K562 (cell line): Measurements from ENCODE around the gene HYAL1. TPM values are rescaled to one million over a fixed set of nuclear protein-coding genes. Genes with fewer than 3 reads are reported as not detected.

ENCODE experiments used
- ATAC-seq: fragments of 200-7000 bp; cut with Tn5 transposase; 3 replicates; pipeline ENCODE4 v1.9.1; 2020; ENCODE audit warnings: moderate library complexity
- BruUV-seq: library from RNA; stranded (reverse); fragments of 400-500 nt; replicated peaks from 2 replicates; lab custom pipeline; 2021; lab: Mats Ljungman, UMichigan
- CTCF ChIA-PET: fragments of 300-600 bp; formaldehyde crosslinking; extraction: SDS; loops from one replicate; lab custom pipeline; 2021; ENCODE audit warnings: low intra/inter-chr PET ratio; lab: Yijun Ruan, JAX
- POLR2A ChIA-PET: fragments of 300-600, 350-650 bp; sonication (Branson Sonifier 250); formaldehyde crosslinking; extraction: SDS; loops from one replicate; lab custom pipeline; 2021; ENCODE audit warnings: antibody characterized with exemption, inconsistent platforms; lab: Yijun Ruan, JAX
- DNase-seq, 4 experiments: peaks; one replicate each; pipeline versions ENCODE4 v3.0.0 to v3.0.0-alpha.2; 2011 to 2018; ENCODE audit warnings: low spot score in 3 of 4, mixed read lengths in 3 of 4; ENCODE audit errors: extremely low read depth in 1 of 4
- FAIRE-seq: peaks from 2 replicates; lab custom pipeline; 2011; peaks lifted over from hg19 to GRCh38; lab: Jason Lieb, UNC
- H2AFZ ChIP-seq: 2 replicates; pipeline ENCODE4 v1.6.0; 2011; ENCODE audit warnings: low read depth, low read length, control low read depth, inconsistent platforms
- H3K27ac ChIP-seq: fragments of 200-600 bp; 3 replicates; pipeline ENCODE4 v1.8.0; 2011; ENCODE audit warnings: low read depth, mild to moderate bottlenecking, control low read depth, inconsistent platforms, low read length, moderate library complexity, mixed read lengths; ENCODE audit errors: extremely low read depth
- H3K27me3 ChIP-seq, 2 experiments: fragments of 300-600 bp in 1 of 2; 2 replicates in 1 of 2; 3 replicates in 1 of 2; pipeline versions ENCODE4 v1.6.0 to v1.8.0; 2011; ENCODE audit warnings: inconsistent platforms in 2 of 2, low read length in 2 of 2, mild to moderate bottlenecking in 1 of 2, mixed read lengths in 1 of 2, moderate library complexity in 1 of 2; ENCODE audit not compliant: control insufficient read depth in 2 of 2, insufficient read depth in 2 of 2
- H3K36me3 ChIP-seq: fragments of 300-600 bp; 3 replicates; pipeline ENCODE4 v1.8.0; 2011; ENCODE audit warnings: mild to moderate bottlenecking, low read length, inconsistent platforms; ENCODE audit not compliant: control insufficient read depth, insufficient read depth
- H3K4me1 ChIP-seq, 2 experiments: fragments of 200-600 bp in 1 of 2; replicated peaks in 1 of 2; 2 replicates in 1 of 2; 3 replicates in 1 of 2; pipeline versions ENCODE4 v1.5.1 to v1.8.0; 2011; ENCODE audit warnings: inconsistent platforms in 2 of 2, low read length in 2 of 2, mild to moderate bottlenecking in 1 of 2, mixed read lengths in 1 of 2, moderate library complexity in 1 of 2; ENCODE audit not compliant: control insufficient read depth in 2 of 2, insufficient read depth in 2 of 2
- H3K4me2 ChIP-seq: 2 replicates; pipeline ENCODE4 v1.6.1; 2011; ENCODE audit warnings: low read length, control low read depth, inconsistent platforms, mixed read lengths; ENCODE audit not compliant: insufficient read depth
- H3K4me3 ChIP-seq: fragments of 200-600 bp; sonication (generic), shearing (Covaris generic); 2 replicates; pipeline ENCODE4 v1.5.1; 2016; ENCODE audit warnings: control low read depth, inconsistent platforms
- H3K79me2 ChIP-seq: fragments of 200-600 bp; 3 replicates; pipeline ENCODE4 v1.8.0; 2011; ENCODE audit warnings: low read length, inconsistent platforms; ENCODE audit not compliant: control insufficient read depth, insufficient read depth
- H3K9ac ChIP-seq, 2 experiments: 2 replicates each; pipeline versions ENCODE4 v1.6.0 to v1.6.1; 2011; ENCODE audit warnings: low read depth in 2 of 2, low read length in 2 of 2, control low read depth in 1 of 2, inconsistent platforms in 1 of 2, mild to moderate bottlenecking in 1 of 2, mixed read lengths in 1 of 2; ENCODE audit not compliant: insufficient read depth in 1 of 2
- H3K9me1 ChIP-seq: one replicate; pipeline ENCODE4 v1.6.0; 2011; ENCODE audit warnings: inconsistent platforms, mild to moderate bottlenecking, low read length, moderate library complexity; ENCODE audit not compliant: control insufficient read depth, insufficient read depth
- H3K9me3 ChIP-seq: replicated peaks from 2 replicates; pipeline ENCODE4 v1.5.1; 2011; ENCODE audit warnings: low read depth, low read length, inconsistent platforms; ENCODE audit not compliant: control insufficient read depth, insufficient read depth
- H4K20me1 ChIP-seq: replicated peaks from 2 replicates; pipeline ENCODE4 v1.6.1; 2011; ENCODE audit warnings: low read length, inconsistent platforms, mixed read lengths; ENCODE audit not compliant: control insufficient read depth, insufficient read depth
- KAT8 ChIP-seq: fragments of 450-650 bp; IDR thresholded peaks from 2 replicates; pipeline ENCODE4 v1.6.1; 2016; ENCODE audit warnings: low read depth, mild to moderate bottlenecking
- RNF2 ChIP-seq: sonication (generic); IDR thresholded peaks from 2 replicates; pipeline ENCODE4 v1.6.1; 2016
- SLC30A9 ChIP-seq: fragments of 250-450 bp; sonication (Bioruptor Pico); IDR thresholded peaks from 2 replicates; pipeline ENCODE4 v1.8.0; 2022; ENCODE audit warnings: mild to moderate bottlenecking, moderate library complexity
- TBL1XR1 ChIP-seq, 2 experiments: IDR thresholded peaks; 2 replicates each; pipeline ENCODE4 v1.6.1; 2012; ENCODE audit warnings: improper control_type of control experiment in 2 of 2, low read length in 2 of 2, mild to moderate bottlenecking in 1 of 2
- ZBTB1 ChIP-seq: sonication (generic); formaldehyde crosslinking; IDR thresholded peaks from 2 replicates; pipeline ENCODE4 v1.8.1; 2023; ENCODE audit warnings: missing genetic modification reagents, low read depth, mild to moderate bottlenecking, borderline replicate concordance
- ZNF121 ChIP-seq: sonication (generic); formaldehyde crosslinking; conservative IDR thresholded peaks from 2 replicates; pipeline ENCODE4 v1.8.0; 2022; ENCODE audit warnings: missing genetic modification reagents
- ZNF175 ChIP-seq: fragments of 200-800 bp; sonication (Bioruptor generic); IDR thresholded peaks from 2 replicates; pipeline ENCODE4 v1.6.1; 2016; ENCODE audit warnings: low read depth, mild to moderate bottlenecking, missing genetic modification characterization, missing compliant biosample characterization
- ZNF274 ChIP-seq: IDR thresholded peaks from 2 replicates; pipeline ENCODE4 v1.6.1; 2011; ENCODE audit warnings: low read depth, mild to moderate bottlenecking, low read length, moderate library complexity, borderline replicate concordance
- ZNF76 ChIP-seq: fragments of 250-450 bp; sonication (Bioruptor Pico); IDR thresholded peaks from 2 replicates; pipeline ENCODE4 v1.4.0; 2020; ENCODE audit warnings: mild to moderate bottlenecking, moderate library complexity, borderline replicate concordance
- ZNF764 ChIP-seq: fragments of 250-450 bp; sonication (Bioruptor Pico); IDR thresholded peaks from 2 replicates; pipeline ENCODE4 v1.4.0; 2020; ENCODE audit warnings: low read depth, mild to moderate bottlenecking, moderate library complexity
- WGBS: fragments of 100-300 bp; shearing (Covaris generic); methylation state at CpG from one replicate; pipeline ENCODE4 v1.1.6; 2016; ENCODE audit warnings: low coverage, mixed read lengths; ENCODE audit not compliant: insufficient coverage; ENCODE audit errors: missing lambda C conversion rate; 5-methylcytosine and 5-hydroxymethylcytosine counted together
- in situ Hi-C: fragments of 300-500 bp; cut with MboI; formaldehyde crosslinking; loops from 4 replicates; pipeline ENCODE4 v1.15.0; 2018; ENCODE audit warnings: inconsistent platforms, mixed read lengths
- intact Hi-C: fragments of 100-400 bp; cut with micrococcal nuclease; formaldehyde crosslinking; loops from 2 replicates; pipeline ENCODE4 v1.14.2; 2022
- polyA plus RNA-seq, 8 experiments: library from polyadenylated mRNA; depleted of rRNA in 4 of 8; stranded (reverse) in 5 of 8; unstranded in 3 of 8; fragments of >200 nt; fragmentation: Nextera tagmentation in 2 of 8; fragmentation: Illumina TruSeq in 1 of 8; extraction: Ambion mirVana in 2 of 8; extraction: Trizol in 1 of 8; gene quantifications; 2 replicates each; pipeline versions ENCODE4 v1.2.1 to v1.2.3, GENCODE V29; 2011 to 2014; ENCODE audit warnings: inconsistent platforms in 1 of 8, missing spikeins in 1 of 8
- total RNA-seq, 7 experiments: library from RNA; depleted of rRNA in 6 of 7; stranded (reverse); fragments of >200 nt in 6 of 7; fragmentation: Illumina TruSeq in 2 of 7; extraction: Trizol in 2 of 7; gene quantifications; 2 replicates each; pipeline versions ENCODE4 v1.2.1 to v1.2.3, GENCODE V29; 2011 to 2021; ENCODE audit warnings: low replicate concordance in 1 of 7
- TF ChIP-seq, protein P1 (sequence below): fragments of 450-650 bp; IDR thresholded peaks from 2 replicates; pipeline ENCODE4 v1.7.0; 2016; ENCODE audit warnings: borderline replicate concordance
- TF ChIP-seq, protein P2 (sequence below): fragments of 450-650 bp; IDR thresholded peaks from 2 replicates; pipeline ENCODE4 v1.6.1; 2017; ENCODE audit warnings: antibody characterized with exemption, mild to moderate bottlenecking
- TF ChIP-seq, protein P3 (sequence below): sonication (generic); formaldehyde crosslinking; IDR thresholded peaks from 2 replicates; pipeline ENCODE4 v1.8.0; 2022; ENCODE audit warnings: mild to moderate bottlenecking, missing genetic modification reagents

The HYAL1 gene
- total and polyA plus RNA-seq, 9 of the 15 experiments (the other 6 are each of a cell fraction or from before 2014, with no cell fraction given), result 1.4 to 8.5 (median 4.7) TPM

DNA sequence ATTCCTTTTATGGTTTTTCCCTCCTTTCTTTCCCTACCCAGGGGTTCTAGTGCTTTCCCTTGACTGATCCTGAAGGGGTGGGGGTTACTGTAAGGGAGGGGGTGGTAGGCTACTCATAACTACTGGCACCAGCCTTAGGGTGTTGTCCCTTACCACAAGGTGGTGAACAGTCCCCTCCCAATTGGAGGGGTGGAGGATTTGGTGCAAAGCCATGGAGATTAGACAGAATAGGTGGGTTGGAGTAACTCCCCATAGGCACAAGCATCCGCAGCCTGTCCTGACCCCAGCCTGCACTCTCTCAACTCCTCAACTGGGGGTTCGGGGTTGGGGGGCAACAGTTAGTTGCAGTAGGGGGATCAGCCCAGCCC, 21.7 kb upstream of the HYAL1 start:
- Histone ChIP-seq H3K4me3 (no peak overlapping the region), H3K36me3 (peaks cover 35% of the 10 kb centered on the region; the same call in 1 of the 3 replicates), H3K4me2 (no peak overlapping the region), H4K20me1 (no peaks in the 10 kb centered on the region), H3K9ac (no peak overlapping the region), H3K9me1 (no peaks in the 10 kb centered on the region), H3K27me3 (no peaks in the 10 kb centered on the region), H3K9me3 (no peaks in the 10 kb centered on the region), H3K79me2 (peaks cover 22% of the 10 kb centered on the region), H3K4me1 (peaks cover 21 to 47% of the 10 kb centered on the region in 2 experiments; a peak in 4 of 5 replicates), H3K27ac (no peak overlapping the region), H2AFZ (no peak overlapping the region)
- ChIA-PET CTCF (interaction anchor here (1.4 to 2.1 kb wide), 2 partner anchors 51 to 98 kb away, joined by 6 read pairs; no protein-coding TSS in a partner anchor), POLR2A (no interaction called here)
- WGBS, result no CpG with 5 or more reads among the region's 2 CpGs
- no peak for FAIRE-seq
- in situ Hi-C loops, result no loop called here
- DNase-seq, result no peak
- BruUV-seq, result no TSS peak
- intact Hi-C loops, result loop anchor here (2.0 kb wide), 1 partner anchor 136 kb away; no protein-coding TSS in a partner anchor
- no peak for ATAC-seq
- no peak for TF ChIP-seq TBL1XR1 (IDR thresholded peaks at IDR 0.05; ENCODE audit: low read length in 2 of 2)
- no peak for TF ChIP-seq ZNF764 (CRISPR knock-in tag)
- TF ChIP-seq SLC30A9, result no peak
- no peak for TF ChIP-seq ZNF121
- TF ChIP-seq KAT8, result no peak
- TF ChIP-seq, protein P1, sequence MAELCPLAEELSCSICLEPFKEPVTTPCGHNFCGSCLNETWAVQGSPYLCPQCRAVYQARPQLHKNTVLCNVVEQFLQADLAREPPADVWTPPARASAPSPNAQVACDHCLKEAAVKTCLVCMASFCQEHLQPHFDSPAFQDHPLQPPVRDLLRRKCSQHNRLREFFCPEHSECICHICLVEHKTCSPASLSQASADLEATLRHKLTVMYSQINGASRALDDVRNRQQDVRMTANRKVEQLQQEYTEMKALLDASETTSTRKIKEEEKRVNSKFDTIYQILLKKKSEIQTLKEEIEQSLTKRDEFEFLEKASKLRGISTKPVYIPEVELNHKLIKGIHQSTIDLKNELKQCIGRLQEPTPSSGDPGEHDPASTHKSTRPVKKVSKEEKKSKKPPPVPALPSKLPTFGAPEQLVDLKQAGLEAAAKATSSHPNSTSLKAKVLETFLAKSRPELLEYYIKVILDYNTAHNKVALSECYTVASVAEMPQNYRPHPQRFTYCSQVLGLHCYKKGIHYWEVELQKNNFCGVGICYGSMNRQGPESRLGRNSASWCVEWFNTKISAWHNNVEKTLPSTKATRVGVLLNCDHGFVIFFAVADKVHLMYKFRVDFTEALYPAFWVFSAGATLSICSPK, result no peak
- TF ChIP-seq, protein P2, sequence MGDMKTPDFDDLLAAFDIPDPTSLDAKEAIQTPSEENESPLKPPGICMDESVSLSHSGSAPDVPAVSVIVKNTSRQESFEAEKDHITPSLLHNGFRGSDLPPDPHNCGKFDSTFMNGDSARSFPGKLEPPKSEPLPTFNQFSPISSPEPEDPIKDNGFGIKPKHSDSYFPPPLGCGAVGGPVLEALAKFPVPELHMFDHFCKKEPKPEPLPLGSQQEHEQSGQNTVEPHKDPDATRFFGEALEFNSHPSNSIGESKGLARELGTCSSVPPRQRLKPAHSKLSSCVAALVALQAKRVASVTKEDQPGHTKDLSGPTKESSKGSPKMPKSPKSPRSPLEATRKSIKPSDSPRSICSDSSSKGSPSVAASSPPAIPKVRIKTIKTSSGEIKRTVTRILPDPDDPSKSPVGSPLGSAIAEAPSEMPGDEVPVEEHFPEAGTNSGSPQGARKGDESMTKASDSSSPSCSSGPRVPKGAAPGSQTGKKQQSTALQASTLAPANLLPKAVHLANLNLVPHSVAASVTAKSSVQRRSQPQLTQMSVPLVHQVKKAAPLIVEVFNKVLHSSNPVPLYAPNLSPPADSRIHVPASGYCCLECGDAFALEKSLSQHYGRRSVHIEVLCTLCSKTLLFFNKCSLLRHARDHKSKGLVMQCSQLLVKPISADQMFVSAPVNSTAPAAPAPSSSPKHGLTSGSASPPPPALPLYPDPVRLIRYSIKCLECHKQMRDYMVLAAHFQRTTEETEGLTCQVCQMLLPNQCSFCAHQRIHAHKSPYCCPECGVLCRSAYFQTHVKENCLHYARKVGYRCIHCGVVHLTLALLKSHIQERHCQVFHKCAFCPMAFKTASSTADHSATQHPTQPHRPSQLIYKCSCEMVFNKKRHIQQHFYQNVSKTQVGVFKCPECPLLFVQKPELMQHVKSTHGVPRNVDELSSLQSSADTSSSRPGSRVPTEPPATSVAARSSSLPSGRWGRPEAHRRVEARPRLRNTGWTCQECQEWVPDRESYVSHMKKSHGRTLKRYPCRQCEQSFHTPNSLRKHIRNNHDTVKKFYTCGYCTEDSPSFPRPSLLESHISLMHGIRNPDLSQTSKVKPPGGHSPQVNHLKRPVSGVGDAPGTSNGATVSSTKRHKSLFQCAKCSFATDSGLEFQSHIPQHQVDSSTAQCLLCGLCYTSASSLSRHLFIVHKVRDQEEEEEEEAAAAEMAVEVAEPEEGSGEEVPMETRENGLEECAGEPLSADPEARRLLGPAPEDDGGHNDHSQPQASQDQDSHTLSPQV, result no peak
- TF ChIP-seq ZNF175 (CRISPR knock-in tag), result no peak
- no peak for TF ChIP-seq ZNF76 (CRISPR knock-in tag)
- no peak for TF ChIP-seq ZBTB1 (CRISPR knock-in tag)
- no peak for TF ChIP-seq RNF2
- TF ChIP-seq, protein P3, sequence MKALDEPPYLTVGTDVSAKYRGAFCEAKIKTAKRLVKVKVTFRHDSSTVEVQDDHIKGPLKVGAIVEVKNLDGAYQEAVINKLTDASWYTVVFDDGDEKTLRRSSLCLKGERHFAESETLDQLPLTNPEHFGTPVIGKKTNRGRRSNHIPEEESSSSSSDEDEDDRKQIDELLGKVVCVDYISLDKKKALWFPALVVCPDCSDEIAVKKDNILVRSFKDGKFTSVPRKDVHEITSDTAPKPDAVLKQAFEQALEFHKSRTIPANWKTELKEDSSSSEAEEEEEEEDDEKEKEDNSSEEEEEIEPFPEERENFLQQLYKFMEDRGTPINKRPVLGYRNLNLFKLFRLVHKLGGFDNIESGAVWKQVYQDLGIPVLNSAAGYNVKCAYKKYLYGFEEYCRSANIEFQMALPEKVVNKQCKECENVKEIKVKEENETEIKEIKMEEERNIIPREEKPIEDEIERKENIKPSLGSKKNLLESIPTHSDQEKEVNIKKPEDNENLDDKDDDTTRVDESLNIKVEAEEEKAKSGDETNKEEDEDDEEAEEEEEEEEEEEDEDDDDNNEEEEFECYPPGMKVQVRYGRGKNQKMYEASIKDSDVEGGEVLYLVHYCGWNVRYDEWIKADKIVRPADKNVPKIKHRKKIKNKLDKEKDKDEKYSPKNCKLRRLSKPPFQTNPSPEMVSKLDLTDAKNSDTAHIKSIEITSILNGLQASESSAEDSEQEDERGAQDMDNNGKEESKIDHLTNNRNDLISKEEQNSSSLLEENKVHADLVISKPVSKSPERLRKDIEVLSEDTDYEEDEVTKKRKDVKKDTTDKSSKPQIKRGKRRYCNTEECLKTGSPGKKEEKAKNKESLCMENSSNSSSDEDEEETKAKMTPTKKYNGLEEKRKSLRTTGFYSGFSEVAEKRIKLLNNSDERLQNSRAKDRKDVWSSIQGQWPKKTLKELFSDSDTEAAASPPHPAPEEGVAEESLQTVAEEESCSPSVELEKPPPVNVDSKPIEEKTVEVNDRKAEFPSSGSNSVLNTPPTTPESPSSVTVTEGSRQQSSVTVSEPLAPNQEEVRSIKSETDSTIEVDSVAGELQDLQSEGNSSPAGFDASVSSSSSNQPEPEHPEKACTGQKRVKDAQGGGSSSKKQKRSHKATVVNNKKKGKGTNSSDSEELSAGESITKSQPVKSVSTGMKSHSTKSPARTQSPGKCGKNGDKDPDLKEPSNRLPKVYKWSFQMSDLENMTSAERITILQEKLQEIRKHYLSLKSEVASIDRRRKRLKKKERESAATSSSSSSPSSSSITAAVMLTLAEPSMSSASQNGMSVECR (CRISPR knock-in tag), result no peak
- no peak for TF ChIP-seq ZNF274
